ENCODE results near the gene TRPC3. TPM values are rescaled to one million over a fixed set of nuclear protein-coding genes. Genes with fewer than 3 reads are reported as not detected.

The TRPC3 gene
- total and polyA plus RNA-seq, 2 experiments from 2014 or later = 48.7 to 54.1 TPM

GRCh38 chr4:121838136-121838535 lies 113.7 kb downstream of the TRPC3 start:
- Histone ChIP-seq H3K9me3 (ENCODE audit: low read depth) (no peaks in the 10 kb centered on the region), H3K4me3 (no peak overlapping the region), H3K27ac (no peak overlapping the region), H3K36me3 (peaks cover 22% of the 10 kb centered on the region), H3K27me3 (no peaks in the 10 kb centered on the region), H3K4me1 (ENCODE audit: low read depth) (no peaks in the 10 kb centered on the region)
- no peak for DNase-seq (ENCODE audit: low read depth in 1 of 2, low spot score in 1 of 2)
- no peak for TF ChIP-seq CTCF (IDR thresholded peaks at IDR 0.05; ENCODE audit: low read depth, low read length)

GRCh38 chr4:121829511-121829910 lies 122.3 kb downstream of the TRPC3 start:
- Histone ChIP-seq H3K27ac (no peak overlapping the region), H3K36me3 (peaks cover 22% of the 10 kb centered on the region), H3K4me1 (ENCODE audit: low read depth) (no peaks in the 10 kb centered on the region), H3K9me3 (ENCODE audit: low read depth) (no peaks in the 10 kb centered on the region), H3K27me3 (no peaks in the 10 kb centered on the region), H3K4me3 (no peak overlapping the region)
- DNase-seq (ENCODE audit: low read depth in 1 of 2, low spot score in 1 of 2) = no peak
- TF ChIP-seq CTCF (IDR thresholded peaks at IDR 0.05; ENCODE audit: low read depth, low read length) = no peak

Other genes starting within 250 kb of the TRPC3 start
- gene SMIM43, start 186.9 kb downstream of the TRPC3 start, total RNA-seq = not detected in 2 replicates
- gene SMIM43, start 186.9 kb downstream of the TRPC3 start, polyA plus RNA-seq = 0.55 TPM in 1 of 2 replicates, not detected in the other
- gene EXOSC9, start 150.7 kb downstream of the TRPC3 start, total RNA-seq = 26.5 and 33.0 TPM in 2 replicates
- 29.1 and 34.8 TPM in 2 replicates for gene EXOSC9, start 150.7 kb downstream of the TRPC3 start, polyA plus RNA-seq
- gene CCNA2, start 128.2 kb downstream of the TRPC3 start, total RNA-seq = 21.5 and 129 TPM in 2 replicates
- 16.0 and 111 TPM in 2 replicates for gene CCNA2, start 128.2 kb downstream of the TRPC3 start, polyA plus RNA-seq
- 15.4 and 22.7 TPM in 2 replicates for gene BBS7, start 81.6 kb downstream of the TRPC3 start, total RNA-seq
- gene BBS7, start 81.6 kb downstream of the TRPC3 start, polyA plus RNA-seq = 12.9 and 15.0 TPM in 2 replicates
- gene BLTP1, start 200.3 kb upstream of the TRPC3 start, total RNA-seq = 69.1 and 121 TPM in 2 replicates
- gene BLTP1, start 200.3 kb upstream of the TRPC3 start, polyA plus RNA-seq = 20.1 and 29.6 TPM in 2 replicates

Measured in cardiac muscle cell (in vitro differentiated cells and primary cell).